Measurements from ENCODE around the gene TSHZ3.

The TSHZ3 gene

GRCh38 chr19:31261603-31262212 is 87.5 kb downstream of the TSHZ3 start:
- TF ChIP-seq CTCF (IDR thresholded peaks at IDR 0.05; ENCODE audit: low read length, missing control alignments): no peak
- DNase-seq (ENCODE audit: low read depth): peak; percentile 13
- peak overlapping the region; percentile 17 for H3K4me3 ChIP-seq (replicated peaks; ENCODE audit: low read depth, low read length)

- TF ChIP-seq CTCF (IDR thresholded peaks at IDR 0.05; ENCODE audit: low read length, missing control alignments): no peak
- no peak for DNase-seq (ENCODE audit: low read depth)
- H3K4me3 ChIP-seq (replicated peaks; ENCODE audit: low read depth, low read length): peak overlapping the region; percentile 17
Measured at GRCh38 chr19:31261019-31261602, 88.1 kb downstream of the TSHZ3 start.

DNA sequence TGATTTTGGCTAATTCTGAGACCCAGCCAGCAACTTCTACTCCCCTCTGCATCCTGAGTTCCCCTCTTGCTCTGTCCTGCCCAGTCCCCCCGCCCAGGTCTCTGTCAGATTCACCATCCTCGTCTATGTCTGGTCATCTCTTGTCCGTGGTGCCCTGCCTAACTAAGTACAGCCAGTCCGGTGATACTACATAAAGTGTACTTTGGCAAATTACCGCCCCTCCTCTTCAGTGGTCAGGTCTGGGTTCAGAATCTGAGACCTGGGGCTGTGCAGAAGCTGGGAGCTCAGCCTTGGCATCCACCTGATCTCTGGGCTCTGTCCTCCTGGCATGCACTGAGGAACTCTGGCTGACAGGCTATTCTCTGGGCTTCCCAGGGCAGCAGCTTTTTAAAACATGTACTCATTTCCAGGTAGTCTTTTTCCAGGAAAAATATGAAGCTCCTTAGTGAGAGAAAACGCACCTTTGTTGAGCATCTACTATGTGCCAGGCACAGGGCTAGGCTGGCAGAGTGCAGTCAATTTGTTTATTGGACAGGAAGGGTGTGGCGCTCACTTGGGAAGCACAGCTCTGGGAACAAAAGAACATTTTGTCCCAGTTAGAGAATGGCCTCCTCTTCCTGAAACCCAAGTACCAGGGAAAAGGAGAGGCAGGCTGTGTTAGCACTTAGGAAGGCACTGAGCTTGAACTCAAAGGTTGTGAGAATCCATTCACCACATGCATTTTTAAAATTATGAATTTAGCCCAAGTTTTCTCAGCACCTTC is 88.9 kb downstream of the TSHZ3 start:
- no peak overlapping the region for H3K4me3 ChIP-seq (replicated peaks; ENCODE audit: low read depth, low read length)
- no peak for DNase-seq (ENCODE audit: low read depth)
- no peak for TF ChIP-seq CTCF (IDR thresholded peaks at IDR 0.05; ENCODE audit: low read length, missing control alignments)

GRCh38 chr19:31258211-31259052 is 90.8 kb downstream of the TSHZ3 start:
- no peak for DNase-seq (ENCODE audit: low read depth)
- no peak for TF ChIP-seq CTCF (IDR thresholded peaks at IDR 0.05; ENCODE audit: low read length, missing control alignments)
- no peak overlapping the region for H3K4me3 ChIP-seq (replicated peaks; ENCODE audit: low read depth, low read length)

DNA sequence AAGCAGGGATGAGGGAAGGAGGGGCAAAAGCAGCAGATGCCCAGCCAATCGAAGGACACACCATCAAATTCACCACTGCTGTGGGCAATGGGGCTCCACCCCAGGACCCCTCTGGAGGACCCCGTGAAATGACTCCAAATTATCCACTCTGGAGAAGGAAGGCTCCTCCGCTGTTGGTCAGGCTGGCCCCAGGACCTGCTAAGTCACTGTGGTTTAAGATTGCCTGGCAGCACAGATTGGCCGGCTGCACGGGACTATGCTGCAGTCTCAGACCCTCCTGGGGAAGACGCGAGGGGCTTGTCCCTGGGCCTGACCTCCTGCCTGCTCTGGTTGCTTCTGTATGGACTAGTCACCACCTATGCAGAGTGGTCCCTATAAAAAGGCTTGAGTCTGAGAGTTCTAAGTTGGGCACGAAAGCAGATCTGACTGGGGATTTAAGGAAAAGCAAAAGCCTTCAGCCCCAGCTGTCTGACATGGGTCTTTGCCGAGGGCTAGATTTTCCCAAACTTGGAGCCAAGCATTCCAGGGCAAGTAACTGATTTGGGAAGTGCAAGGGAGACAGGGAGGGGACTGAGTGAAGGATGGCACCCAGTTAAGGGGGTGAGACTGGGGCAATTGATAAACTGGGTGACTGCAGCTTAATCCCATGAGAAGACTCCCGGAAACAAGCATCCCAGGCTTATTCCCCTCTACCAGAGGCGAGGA is 91.7 kb downstream of the TSHZ3 start:
- TF ChIP-seq CTCF (IDR thresholded peaks at IDR 0.05; ENCODE audit: low read length, missing control alignments): no peak
- no peak overlapping the region for H3K4me3 ChIP-seq (replicated peaks; ENCODE audit: low read depth, low read length)
- no peak for DNase-seq (ENCODE audit: low read depth)

GRCh38 chr19:31257025-31257424 is 92.2 kb downstream of the TSHZ3 start:
- H3K4me3 ChIP-seq (replicated peaks; ENCODE audit: low read depth, low read length): no peak overlapping the region
- DNase-seq (ENCODE audit: low read depth): no peak
- TF ChIP-seq CTCF (IDR thresholded peaks at IDR 0.05; ENCODE audit: low read length, missing control alignments): no peak

Measured in fibroblast of pulmonary artery (primary cell).